Astrocyte (in vitro differentiated cells and primary cell): ENCODE data around the gene OGFOD3. TPM values are rescaled to one million over a fixed set of nuclear protein-coding genes. Genes with fewer than 3 reads are reported as not detected.

Experiments
- DNase-seq: peaks from one replicate; pipeline ENCODE4 v3.0.0-alpha.2; 2010; ENCODE audit warnings: low read depth
- FAIRE-seq: peaks from 2 replicates; lab custom pipeline; 2011; peaks lifted over from hg19 to GRCh38; lab: Jason Lieb, UNC
- H2AFZ ChIP-seq: 2 replicates; pipeline ENCODE4 v1.6.0; 2012; ENCODE audit warnings: low read depth, low read length, inconsistent platforms
- H3K27ac ChIP-seq: 2 replicates; pipeline ENCODE4 v1.5.1; 2011; ENCODE audit warnings: low read depth, low read length, inconsistent platforms
- H3K27me3 ChIP-seq: 2 replicates; pipeline ENCODE4 v1.6.0; 2011; ENCODE audit warnings: low read length, inconsistent platforms; ENCODE audit not compliant: insufficient read depth
- H3K36me3 ChIP-seq: 2 replicates; pipeline ENCODE4 v1.5.1; 2011; ENCODE audit warnings: low read length, inconsistent platforms; ENCODE audit not compliant: insufficient read depth
- H3K4me1 ChIP-seq: 2 replicates; pipeline ENCODE4 v1.5.1; 2011; ENCODE audit warnings: low read length, inconsistent platforms; ENCODE audit not compliant: insufficient read depth
- H3K4me2 ChIP-seq: 2 replicates; pipeline ENCODE4 v1.6.0; 2012; ENCODE audit warnings: low read length, inconsistent platforms
- H3K4me3 ChIP-seq: 2 replicates; pipeline ENCODE4 v1.5.1; 2011; ENCODE audit warnings: low read depth, mild to moderate bottlenecking, low read length, inconsistent platforms; ENCODE audit not compliant: insufficient read depth
- H3K79me2 ChIP-seq: 2 replicates; pipeline ENCODE4 v1.6.0; 2012; ENCODE audit warnings: mild to moderate bottlenecking, low read length, inconsistent platforms; ENCODE audit not compliant: insufficient read depth
- H3K9ac ChIP-seq: 2 replicates; pipeline ENCODE4 v1.6.0; 2012; ENCODE audit warnings: mild to moderate bottlenecking, low read length, inconsistent platforms
- H3K9me3 ChIP-seq: 2 replicates; pipeline ENCODE4 v1.5.1; 2012; ENCODE audit warnings: low read depth, mild to moderate bottlenecking, low read length, inconsistent platforms; ENCODE audit not compliant: insufficient read depth
- H4K20me1 ChIP-seq: 2 replicates; pipeline ENCODE4 v1.6.0; 2012; ENCODE audit warnings: low read length, inconsistent platforms; ENCODE audit not compliant: insufficient read depth
- H3K27ac Mint-ChIP-seq: one replicate; pipeline ENCODE4 v1.8.0; 2021; ENCODE audit warnings: mild to moderate bottlenecking, mixed read lengths; ENCODE audit not compliant: unreplicated experiment
- H3K27me3 Mint-ChIP-seq: one replicate; pipeline ENCODE4 v1.8.0; 2021; ENCODE audit warnings: low read depth, mixed read lengths; ENCODE audit not compliant: unreplicated experiment
- H3K36me3 Mint-ChIP-seq: one replicate; pipeline ENCODE4 v1.8.0; 2021; ENCODE audit warnings: low read depth, mixed read lengths; ENCODE audit not compliant: unreplicated experiment
- H3K4me1 Mint-ChIP-seq: one replicate; pipeline ENCODE4 v1.8.0; 2021; ENCODE audit warnings: low read depth, mixed read lengths; ENCODE audit not compliant: unreplicated experiment
- H3K4me3 Mint-ChIP-seq: one replicate; pipeline ENCODE4 v1.8.0; 2021; ENCODE audit warnings: mild to moderate bottlenecking, moderate library complexity, mixed read lengths; ENCODE audit not compliant: unreplicated experiment
- H3K9me3 Mint-ChIP-seq: one replicate; pipeline ENCODE4 v1.8.0; 2021; ENCODE audit warnings: mild to moderate bottlenecking, mixed read lengths; ENCODE audit not compliant: unreplicated experiment
- CTCF ChIP-seq: IDR thresholded peaks from 2 replicates; pipeline ENCODE4 v1.5.1; 2011; ENCODE audit warnings: low read depth, mild to moderate bottlenecking, inconsistent platforms, low read length, moderate library complexity; ENCODE audit not compliant: insufficient read depth
- EZH2 ChIP-seq: IDR thresholded peaks from 2 replicates; pipeline ENCODE4 v1.6.1; 2012; ENCODE audit warnings: mild to moderate bottlenecking, low read length, inconsistent platforms; ENCODE audit not compliant: insufficient read depth
- total RNA-seq: library from RNA; stranded (reverse); gene quantifications from 2 replicates; pipeline ENCODE4 v1.2.1, GENCODE V29; 2021

The OGFOD3 gene
- total RNA-seq, 1 donor from 2014 or later: 20.9 TPM

GRCh38 chr17:82449883-82450356, 31.5 kb upstream of the OGFOD3 start:
- Histone ChIP-seq H2AFZ (peak overlapping the region; percentile 88), H3K36me3 (no peaks in the 10 kb centered on the region), H3K4me3 (peak overlapping the region; percentile 84), H3K4me2 (peak overlapping the region; percentile 83), H4K20me1 (peaks cover 12% of the 10 kb centered on the region), H3K9me3 (no peaks in the 10 kb centered on the region), H3K9ac (peak overlapping the region; percentile 87), H3K27me3 (no peaks in the 10 kb centered on the region), H3K79me2 (peaks cover 19% of the 10 kb centered on the region), H3K4me1 (peaks cover 19% of the 10 kb centered on the region), H3K27ac (peak overlapping the region; percentile 63)
- Mint-ChIP-seq H3K27me3 (no peaks in the 10 kb centered on the region), H3K36me3 (peaks cover 4% of the 10 kb centered on the region), H3K27ac (peak overlapping the region; percentile 80), H3K4me3 (peak overlapping the region; percentile 89), H3K9me3 (no peaks in the 10 kb centered on the region), H3K4me1 (peaks cover 2% of the 10 kb centered on the region)
- FAIRE-seq (no peak), DNase-seq (no peak)
- TF ChIP-seq EZH2 (no peak), CTCF (no peak)

- Histone ChIP-seq H3K27me3 (no peaks in the 10 kb centered on the region), H3K9me3 (no peaks in the 10 kb centered on the region), H4K20me1 (peaks cover 19% of the 10 kb centered on the region), H3K4me3 (peak overlapping the region; percentile 84), H3K27ac (no peak overlapping the region), H3K36me3 (no peaks in the 10 kb centered on the region), H3K4me1 (peaks cover 21% of the 10 kb centered on the region), H2AFZ (no peak overlapping the region), H3K79me2 (peaks cover 19% of the 10 kb centered on the region), H3K4me2 (peak overlapping the region; percentile 83), H3K9ac (no peak overlapping the region)
- Mint-ChIP-seq H3K4me1 (peaks cover 2% of the 10 kb centered on the region), H3K27me3 (no peaks in the 10 kb centered on the region), H3K36me3 (peaks cover 7% of the 10 kb centered on the region), H3K4me3 (peak overlapping the region; percentile 89), H3K27ac (peak overlapping the region; percentile 80), H3K9me3 (no peaks in the 10 kb centered on the region)
- FAIRE-seq: no peak
- DNase-seq: no peak
- TF ChIP-seq CTCF: no peak
- TF ChIP-seq EZH2: no peak
Observed at GRCh38 chr17:82449131-82449882, 30.9 kb upstream of the OGFOD3 start.

- DNase-seq: no peak
- no peaks in the 10 kb centered on the region for H3K9me3 ChIP-seq
- peaks cover 1% of the 10 kb centered on the region for H3K9me3 Mint-ChIP-seq
- H3K27ac Mint-ChIP-seq: no peak overlapping the region
- H3K36me3 ChIP-seq: no peaks in the 10 kb centered on the region
- no peak overlapping the region for H3K4me3 Mint-ChIP-seq
- no peak overlapping the region for H2AFZ ChIP-seq
- peaks cover 10% of the 10 kb centered on the region for H3K36me3 Mint-ChIP-seq
- no peak overlapping the region for H3K4me2 ChIP-seq
- H3K79me2 ChIP-seq: peaks cover 19% of the 10 kb centered on the region
- peaks cover 2% of the 10 kb centered on the region for H3K4me1 Mint-ChIP-seq
- H4K20me1 ChIP-seq: peaks cover 26% of the 10 kb centered on the region
- no peaks in the 10 kb centered on the region for H3K27me3 ChIP-seq
- H3K4me1 ChIP-seq: peaks cover 21% of the 10 kb centered on the region
- H3K9ac ChIP-seq: no peak overlapping the region
- no peak overlapping the region for H3K4me3 ChIP-seq
- no peak overlapping the region for H3K27ac ChIP-seq
- no peaks in the 10 kb centered on the region for H3K27me3 Mint-ChIP-seq
- no peak for FAIRE-seq
- no peak for TF ChIP-seq EZH2
- TF ChIP-seq CTCF: no peak
Observed at GRCh38 chr17:82447876-82448275, 29.5 kb upstream of the OGFOD3 start.
